Measurements from ENCODE around the gene C1QA. TPM values are rescaled to one million over a fixed set of nuclear protein-coding genes. Genes with fewer than 3 reads are reported as not detected.

C1QA gene
- polyA plus RNA-seq, 1 donor (not counting 4 experiments of a cell fraction or from before 2014, with no cell fraction given): not detected

GRCh38 chr1:22607154-22607553, 29.3 kb upstream of the C1QA start:
- H3K4me1 ChIP-seq (ENCODE audit: control insufficient read depth, extremely low read depth, insufficient read depth, low read length): no peaks in the 10 kb centered on the region
- no peak for DNase-seq (ENCODE audit: low read depth, low spot score)
- no peaks in the 10 kb centered on the region for H3K36me3 ChIP-seq (ENCODE audit: control insufficient read depth in 2 of 2, extremely low read depth in 1 of 2, insufficient read depth in 2 of 2, low read length in 2 of 2)
- H2AFZ ChIP-seq (ENCODE audit: control insufficient read depth, low read length): no peak overlapping the region
- no peak overlapping the region for H3K4me3 ChIP-seq (ENCODE audit: control insufficient read depth in 2 of 3, extremely low read depth in 1 of 3, insufficient read depth in 2 of 3, low read depth in 1 of 3, low read length in 3 of 3)
- no peaks in the 10 kb centered on the region for H3K9me1 ChIP-seq (ENCODE audit: control insufficient read depth, extremely low read depth, insufficient read depth, low read length)
- H3K27me3 ChIP-seq (ENCODE audit: control insufficient read depth, extremely low read depth, insufficient read depth, low read length): peaks cover 24% of the 10 kb centered on the region
- dilution Hi-C loops (cut with MboI; ENCODE audit: extremely low pct_ligation_motif_present, low sequenced_read_pairs): no loop called here
- no peak overlapping the region for H3K4me2 ChIP-seq (ENCODE audit: control insufficient read depth, extremely low read depth, insufficient read depth, low read depth, low read length)
- H3K79me2 ChIP-seq (ENCODE audit: control insufficient read depth, insufficient read depth, low read length): no peaks in the 10 kb centered on the region
- no peak overlapping the region for H3K9ac ChIP-seq (ENCODE audit: control insufficient read depth, extremely low read depth, insufficient read depth, low read length)
- no peak for FAIRE-seq
- peaks cover 2% of the 10 kb centered on the region for H4K20me1 ChIP-seq (ENCODE audit: control insufficient read depth, extremely low read depth, insufficient read depth, low read length)
- H3K27ac ChIP-seq (ENCODE audit: control insufficient read depth, insufficient read depth, low read length): no peak overlapping the region
- no peaks in the 10 kb centered on the region for H3K9me3 ChIP-seq (ENCODE audit: control insufficient read depth, low read depth, low read length)
- TF ChIP-seq CTCF (optimal IDR thresholded peaks at IDR 0.05 in 1 of 3, IDR thresholded peaks at IDR 0.05 in 1 of 3, conservative IDR thresholded peaks at IDR 0.05 in 1 of 3; ENCODE audit: extremely low read depth in 1 of 3, insufficient read depth in 2 of 3, low read length in 3 of 3) (no peak), EZH2 (IDR thresholded peaks at IDR 0.05; ENCODE audit: low read length) (no peak)

GRCh38 chr1:22608361-22608760, 28.1 kb upstream of the C1QA start:
- H3K27me3 ChIP-seq (ENCODE audit: control insufficient read depth, extremely low read depth, insufficient read depth, low read length): peaks cover 19% of the 10 kb centered on the region
- dilution Hi-C loops (cut with MboI; ENCODE audit: extremely low pct_ligation_motif_present, low sequenced_read_pairs): no loop called here

More at GRCh38 chr1:22608361-22608760, 28.1 kb upstream of the C1QA start:
- Histone ChIP-seq H2AFZ (ENCODE audit: control insufficient read depth, low read length) (no peak overlapping the region), H3K9ac (ENCODE audit: control insufficient read depth, extremely low read depth, insufficient read depth, low read length) (no peak overlapping the region), H3K27ac (ENCODE audit: control insufficient read depth, insufficient read depth, low read length) (no peak overlapping the region), H3K4me3 (ENCODE audit: control insufficient read depth in 2 of 3, extremely low read depth in 1 of 3, insufficient read depth in 2 of 3, low read depth in 1 of 3, low read length in 3 of 3) (no peak overlapping the region), H3K4me1 (ENCODE audit: control insufficient read depth, extremely low read depth, insufficient read depth, low read length) (no peaks in the 10 kb centered on the region), H3K9me1 (ENCODE audit: control insufficient read depth, extremely low read depth, insufficient read depth, low read length) (no peaks in the 10 kb centered on the region), H3K79me2 (ENCODE audit: control insufficient read depth, insufficient read depth, low read length) (no peaks in the 10 kb centered on the region), H3K36me3 (ENCODE audit: control insufficient read depth in 2 of 2, extremely low read depth in 1 of 2, insufficient read depth in 2 of 2, low read length in 2 of 2) (no peaks in the 10 kb centered on the region), H3K4me2 (ENCODE audit: control insufficient read depth, extremely low read depth, insufficient read depth, low read depth, low read length) (no peak overlapping the region), H3K9me3 (ENCODE audit: control insufficient read depth, low read depth, low read length) (no peaks in the 10 kb centered on the region), H4K20me1 (ENCODE audit: control insufficient read depth, extremely low read depth, insufficient read depth, low read length) (peaks cover 2% of the 10 kb centered on the region)
- FAIRE-seq: no peak
- TF ChIP-seq CTCF (optimal IDR thresholded peaks at IDR 0.05 in 1 of 3, IDR thresholded peaks at IDR 0.05 in 1 of 3, conservative IDR thresholded peaks at IDR 0.05 in 1 of 3; ENCODE audit: extremely low read depth in 1 of 3, insufficient read depth in 2 of 3, low read length in 3 of 3): no peak
- TF ChIP-seq EZH2 (IDR thresholded peaks at IDR 0.05; ENCODE audit: low read length): no peak
- DNase-seq (ENCODE audit: low read depth, low spot score): no peak

All from keratinocyte (primary cell).